ENCODE results near the gene CEP63. TPM values are rescaled to one million over a fixed set of nuclear protein-coding genes. Genes with fewer than 3 reads are reported as not detected.

CEP63 gene
- total RNA-seq, 4 donors from 2014 or later, result 16.7 to 26.2 (median 22.6) TPM

DNA sequence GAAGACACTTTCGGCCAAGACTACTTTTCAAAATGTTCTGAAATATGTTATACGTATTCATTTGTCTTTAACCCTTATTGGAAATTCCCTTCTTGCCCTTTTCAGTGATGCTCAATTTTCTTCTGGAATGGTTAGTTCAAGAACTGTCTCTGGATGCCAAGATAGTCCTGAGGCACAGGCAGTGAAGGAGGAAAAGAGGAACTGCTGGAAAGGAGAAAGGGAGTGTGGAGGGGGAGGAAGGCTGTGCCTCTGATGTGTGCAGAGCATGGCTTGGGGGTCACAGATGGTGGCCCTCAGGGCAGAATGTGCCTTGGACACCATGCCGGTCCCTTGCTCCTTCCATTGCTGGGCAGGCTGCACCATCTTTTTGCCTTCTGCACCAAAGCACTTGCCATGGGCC, 73.7 kb downstream of the CEP63 start:
- DNase-seq (ENCODE audit: extremely low spot score), result no peak
- WGBS, result 86% methylated on average over 3 of the region's 3 CpGs
- Histone ChIP-seq H3K9me3 (no peaks in the 10 kb centered on the region), H3K27ac (replicated peaks in 1 of 4) (no peak overlapping the region), H3K36me3 (peaks cover 0 to 54% (median 24%) of the 10 kb centered on the region in 4 donors), H3K27me3 (no peaks in the 10 kb centered on the region), H3K4me1 (no peaks in the 10 kb centered on the region), H3K4me3 (no peak overlapping the region)
- intact Hi-C loops (cut with DNase I), result no loop called here
- TF ChIP-seq POLR2AphosphoS5 (IDR thresholded peaks at IDR 0.05) (no peak), POLR2A (IDR thresholded peaks at IDR 0.05; ENCODE audit: low read depth) (no peak), EP300 (IDR thresholded peaks at IDR 0.05) (no peak)
- TF ChIP-seq, protein P1, sequence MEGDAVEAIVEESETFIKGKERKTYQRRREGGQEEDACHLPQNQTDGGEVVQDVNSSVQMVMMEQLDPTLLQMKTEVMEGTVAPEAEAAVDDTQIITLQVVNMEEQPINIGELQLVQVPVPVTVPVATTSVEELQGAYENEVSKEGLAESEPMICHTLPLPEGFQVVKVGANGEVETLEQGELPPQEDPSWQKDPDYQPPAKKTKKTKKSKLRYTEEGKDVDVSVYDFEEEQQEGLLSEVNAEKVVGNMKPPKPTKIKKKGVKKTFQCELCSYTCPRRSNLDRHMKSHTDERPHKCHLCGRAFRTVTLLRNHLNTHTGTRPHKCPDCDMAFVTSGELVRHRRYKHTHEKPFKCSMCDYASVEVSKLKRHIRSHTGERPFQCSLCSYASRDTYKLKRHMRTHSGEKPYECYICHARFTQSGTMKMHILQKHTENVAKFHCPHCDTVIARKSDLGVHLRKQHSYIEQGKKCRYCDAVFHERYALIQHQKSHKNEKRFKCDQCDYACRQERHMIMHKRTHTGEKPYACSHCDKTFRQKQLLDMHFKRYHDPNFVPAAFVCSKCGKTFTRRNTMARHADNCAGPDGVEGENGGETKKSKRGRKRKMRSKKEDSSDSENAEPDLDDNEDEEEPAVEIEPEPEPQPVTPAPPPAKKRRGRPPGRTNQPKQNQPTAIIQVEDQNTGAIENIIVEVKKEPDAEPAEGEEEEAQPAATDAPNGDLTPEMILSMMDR (IDR thresholded peaks at IDR 0.05), result no peak

DNA sequence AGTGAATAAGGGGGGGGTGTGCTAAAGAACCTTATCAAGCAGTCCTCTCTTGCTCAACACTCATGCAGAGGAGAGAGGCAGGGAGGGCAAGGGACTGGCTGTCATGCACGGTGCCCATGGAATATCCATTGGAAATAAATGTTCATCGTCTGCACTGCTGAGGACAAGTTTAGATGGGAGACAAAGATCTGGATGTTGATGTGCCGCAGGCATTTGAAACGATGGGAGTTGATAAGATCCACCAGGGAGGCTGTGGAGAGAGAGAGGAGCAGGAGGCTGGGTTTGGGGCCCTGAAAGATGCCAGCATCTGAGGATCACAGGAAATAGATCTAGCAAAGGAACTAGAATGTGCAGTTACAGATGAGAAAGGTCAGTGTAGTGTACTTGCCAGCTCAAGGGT, 76.2 kb downstream of the CEP63 start:
- DNase-seq (ENCODE audit: extremely low spot score), result no peak
- H3K4me3 ChIP-seq, result no peak overlapping the region
- H3K9me3 ChIP-seq, result no peaks in the 10 kb centered on the region
- TF ChIP-seq POLR2A (IDR thresholded peaks at IDR 0.05; ENCODE audit: low read depth) (no peak), EP300 (IDR thresholded peaks at IDR 0.05) (no peak), POLR2AphosphoS5 (IDR thresholded peaks at IDR 0.05) (no peak)
- TF ChIP-seq, protein P1 (IDR thresholded peaks at IDR 0.05), result no peak
- no peak overlapping the region for H3K27ac ChIP-seq (replicated peaks in 1 of 4)
- H3K4me1 ChIP-seq, result no peaks in the 10 kb centered on the region
- H3K36me3 ChIP-seq, result peaks cover 0 to 54% (median 24%) of the 10 kb centered on the region in 4 donors
- intact Hi-C loops (cut with DNase I), result no loop called here
- WGBS, result 93% methylated on average over 4 of the region's 4 CpGs
- no peaks in the 10 kb centered on the region for H3K27me3 ChIP-seq

DNA sequence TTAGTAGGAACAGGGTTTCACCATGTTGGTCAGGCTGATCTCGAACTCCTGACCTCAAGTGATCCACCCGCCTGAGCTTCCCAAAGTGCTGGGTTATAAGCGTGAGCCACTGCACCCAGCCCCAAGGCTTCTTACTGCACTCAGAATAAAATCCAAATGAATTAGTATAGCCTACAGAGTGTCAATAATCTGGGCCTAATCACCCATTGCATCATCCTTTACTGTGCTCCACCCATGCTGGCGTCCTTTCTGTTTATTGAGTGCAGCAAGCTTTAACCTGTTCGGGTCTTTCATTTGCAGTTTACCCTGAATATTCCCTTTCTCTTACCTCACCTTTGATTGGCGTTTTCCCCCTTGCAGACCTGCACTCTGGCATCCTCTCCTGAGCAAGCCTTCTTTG, 77.7 kb downstream of the CEP63 start:
- WGBS, result 89% methylated on average over 6 of the region's 6 CpGs
- intact Hi-C loops (cut with DNase I), result no loop called here
- H3K27me3 ChIP-seq, result no peaks in the 10 kb centered on the region
- DNase-seq (ENCODE audit: extremely low spot score), result no peak
- no peaks in the 10 kb centered on the region for H3K4me1 ChIP-seq
- H3K27ac ChIP-seq (replicated peaks in 1 of 4), result no peak overlapping the region
- H3K4me3 ChIP-seq, result no peak overlapping the region
- peaks cover 0 to 49% (median 24%) of the 10 kb centered on the region in 4 donors for H3K36me3 ChIP-seq
- TF ChIP-seq POLR2AphosphoS5 (IDR thresholded peaks at IDR 0.05) (no peak), POLR2A (IDR thresholded peaks at IDR 0.05; ENCODE audit: low read depth) (no peak), EP300 (IDR thresholded peaks at IDR 0.05) (no peak)
- TF ChIP-seq, protein P1 (IDR thresholded peaks at IDR 0.05), result no peak
- H3K9me3 ChIP-seq, result no peaks in the 10 kb centered on the region

DNA sequence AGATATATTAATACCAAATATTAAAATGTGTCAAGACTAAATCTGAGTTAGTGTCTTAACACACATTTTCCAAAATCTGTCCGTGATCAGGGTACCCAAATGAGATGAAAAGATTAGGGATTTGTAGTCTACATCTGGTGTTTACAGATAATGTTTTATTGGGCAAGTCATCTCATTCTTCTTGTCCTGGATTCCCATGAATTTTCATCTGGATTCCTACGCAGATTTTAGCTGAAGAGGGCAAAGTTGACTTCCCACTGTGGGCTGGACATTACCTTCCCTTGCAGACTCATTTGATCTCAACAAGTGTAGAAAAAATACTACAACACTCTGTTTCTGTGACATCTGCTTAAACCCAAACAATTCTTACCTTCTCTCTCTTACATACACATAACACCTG, 79.1 kb downstream of the CEP63 start:
- no peak for DNase-seq (ENCODE audit: extremely low spot score)
- no peak overlapping the region for H3K4me3 ChIP-seq
- intact Hi-C loops (cut with DNase I), result no loop called here
- H3K27me3 ChIP-seq, result no peaks in the 10 kb centered on the region
- TF ChIP-seq, protein P1 (IDR thresholded peaks at IDR 0.05), result no peak
- no peak for TF ChIP-seq EP300 (IDR thresholded peaks at IDR 0.05)
- TF ChIP-seq POLR2A (IDR thresholded peaks at IDR 0.05; ENCODE audit: low read depth), result no peak
- no peak for TF ChIP-seq POLR2AphosphoS5 (IDR thresholded peaks at IDR 0.05)
- no peaks in the 10 kb centered on the region for H3K4me1 ChIP-seq
- 86% methylated on average over 2 of the region's 2 CpGs for whole genome bisulfite sequencing
- no peak overlapping the region for H3K27ac ChIP-seq (replicated peaks in 1 of 4)
- H3K36me3 ChIP-seq, result peaks cover 0 to 36% (median 14%) of the 10 kb centered on the region in 4 donors
- H3K9me3 ChIP-seq, result no peaks in the 10 kb centered on the region

DNA sequence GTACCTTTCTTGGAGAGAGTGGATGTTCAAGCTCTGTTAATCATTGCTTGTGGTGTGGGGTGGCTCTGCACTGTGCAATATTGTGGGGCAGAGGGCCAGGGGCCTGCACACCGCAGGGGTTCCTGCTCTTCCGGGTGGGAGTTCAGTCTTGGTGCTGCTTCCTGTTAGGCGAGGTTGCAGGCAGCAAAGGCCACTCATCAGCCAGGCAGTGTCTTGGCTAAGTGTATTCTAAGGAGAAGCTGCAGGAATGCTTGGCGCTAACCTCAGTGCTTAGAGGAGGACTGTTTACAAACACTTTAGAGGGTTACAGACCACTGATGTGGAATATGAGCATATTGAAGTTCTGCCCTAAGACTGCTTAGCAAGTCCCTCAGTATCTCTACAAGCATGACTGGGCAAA, 81.7 kb downstream of the CEP63 start:
- no peak overlapping the region for H3K27ac ChIP-seq (replicated peaks in 1 of 4)
- 59% methylated on average over 3 of the region's 4 CpGs for whole genome bisulfite sequencing
- H3K4me1 ChIP-seq, result no peaks in the 10 kb centered on the region
- no peak overlapping the region for H3K4me3 ChIP-seq
- TF ChIP-seq POLR2A (IDR thresholded peaks at IDR 0.05; ENCODE audit: low read depth) (no peak), EP300 (IDR thresholded peaks at IDR 0.05) (no peak), POLR2AphosphoS5 (IDR thresholded peaks at IDR 0.05) (no peak)
- TF ChIP-seq, protein P1 (IDR thresholded peaks at IDR 0.05), result no peak
- H3K9me3 ChIP-seq, result peaks cover 0 to 7% (median 0%) of the 10 kb centered on the region in 4 donors
- H3K27me3 ChIP-seq, result no peaks in the 10 kb centered on the region
- DNase-seq (ENCODE audit: extremely low spot score), result no peak
- intact Hi-C loops (cut with DNase I), result no loop called here
- peaks cover 0 to 14% (median under 1%) of the 10 kb centered on the region in 4 donors for H3K36me3 ChIP-seq
